IPS-18a (cell line): ENCODE results near the gene CNPY1.

ENCODE experiments used
- H3K27ac ChIP-seq: one replicate; pipeline ENCODE4 v1.5.1; 2013; ENCODE audit warnings: low read length
- H3K27me3 ChIP-seq: one replicate; pipeline ENCODE4 v1.6.1; 2013; ENCODE audit warnings: mild to moderate bottlenecking, low read length; ENCODE audit not compliant: control insufficient read depth, insufficient read depth
- H3K36me3 ChIP-seq: one replicate; pipeline ENCODE4 v1.6.1; 2013; ENCODE audit warnings: low read depth, low read length; ENCODE audit not compliant: control insufficient read depth
- H3K4me1 ChIP-seq: one replicate; pipeline ENCODE4 v1.6.1; 2013; ENCODE audit warnings: low read depth, low read length; ENCODE audit not compliant: control insufficient read depth
- H3K4me3 ChIP-seq: one replicate; pipeline ENCODE4 v1.5.1; 2013; ENCODE audit warnings: low read length
- H3K9ac ChIP-seq: one replicate; pipeline ENCODE4 v1.6.1; 2013; ENCODE audit warnings: mild to moderate bottlenecking, low read length, moderate library complexity
- H3K9me3 ChIP-seq: one replicate; pipeline ENCODE4 v1.6.1; 2013; ENCODE audit warnings: low read depth, low read length; ENCODE audit not compliant: control insufficient read depth

CNPY1 gene

GRCh38 chr7:155464183-155464582, 82.2 kb downstream of the CNPY1 start:
- peaks cover 8% of the 10 kb centered on the region for H3K4me1 ChIP-seq
- no peak overlapping the region for H3K9ac ChIP-seq
- no peaks in the 10 kb centered on the region for H3K9me3 ChIP-seq
- H3K4me3 ChIP-seq: no peak overlapping the region
- H3K36me3 ChIP-seq: no peaks in the 10 kb centered on the region
- peaks cover 100% of the 10 kb centered on the region for H3K27me3 ChIP-seq
- no peak overlapping the region for H3K27ac ChIP-seq

- no peak overlapping the region for H3K4me3 ChIP-seq
- H3K27me3 ChIP-seq: peaks cover 100% of the 10 kb centered on the region
- no peak overlapping the region for H3K27ac ChIP-seq
- H3K9me3 ChIP-seq: no peaks in the 10 kb centered on the region
- H3K4me1 ChIP-seq: peaks cover 8% of the 10 kb centered on the region
- H3K36me3 ChIP-seq: no peaks in the 10 kb centered on the region
- H3K9ac ChIP-seq: no peak overlapping the region
Observed at GRCh38 chr7:155463114-155463811, 83.1 kb downstream of the CNPY1 start.

- H3K9ac ChIP-seq: no peak overlapping the region
- H3K27me3 ChIP-seq: peaks cover 97% of the 10 kb centered on the region
- H3K9me3 ChIP-seq: no peaks in the 10 kb centered on the region
- H3K36me3 ChIP-seq: no peaks in the 10 kb centered on the region
- H3K4me3 ChIP-seq: no peak overlapping the region
- no peak overlapping the region for H3K27ac ChIP-seq
- peaks cover 6% of the 10 kb centered on the region for H3K4me1 ChIP-seq
Observed at GRCh38 chr7:155462163-155462735, 84.1 kb downstream of the CNPY1 start.

GRCh38 chr7:155461631-155462030, 84.7 kb downstream of the CNPY1 start:
- Histone ChIP-seq H3K4me3 (no peak overlapping the region), H3K9me3 (no peaks in the 10 kb centered on the region), H3K27ac (no peak overlapping the region), H3K36me3 (no peaks in the 10 kb centered on the region), H3K9ac (no peak overlapping the region), H3K4me1 (peaks cover 10% of the 10 kb centered on the region), H3K27me3 (peaks cover 97% of the 10 kb centered on the region)

GRCh38 chr7:155460926-155461613, 85.3 kb downstream of the CNPY1 start:
- Histone ChIP-seq H3K4me1 (peaks cover 12% of the 10 kb centered on the region), H3K9me3 (no peaks in the 10 kb centered on the region), H3K27me3 (peaks cover 97% of the 10 kb centered on the region), H3K9ac (no peak overlapping the region), H3K4me3 (no peak overlapping the region), H3K27ac (no peak overlapping the region), H3K36me3 (no peaks in the 10 kb centered on the region)

GRCh38 chr7:155459700-155460461, 86.5 kb downstream of the CNPY1 start:
- no peak overlapping the region for H3K9ac ChIP-seq
- no peak overlapping the region for H3K27ac ChIP-seq
- H3K9me3 ChIP-seq: no peaks in the 10 kb centered on the region
- peak overlapping the region; percentile 16 for H3K4me3 ChIP-seq
- H3K36me3 ChIP-seq: no peaks in the 10 kb centered on the region
- peaks cover 12% of the 10 kb centered on the region for H3K4me1 ChIP-seq
- H3K27me3 ChIP-seq: peaks cover 97% of the 10 kb centered on the region

- Histone ChIP-seq H3K9ac (no peak overlapping the region), H3K27me3 (peaks cover 97% of the 10 kb centered on the region), H3K9me3 (no peaks in the 10 kb centered on the region), H3K36me3 (no peaks in the 10 kb centered on the region), H3K4me1 (peaks cover 12% of the 10 kb centered on the region), H3K27ac (no peak overlapping the region), H3K4me3 (peak overlapping the region; percentile 16)
Observed at GRCh38 chr7:155458878-155459699, 87.3 kb downstream of the CNPY1 start.

- no peak within 1 kb of the TSS for H3K9ac ChIP-seq
- H3K4me3 ChIP-seq: no peak within 1 kb of the TSS
- no peak within 1 kb of the TSS for H3K27ac ChIP-seq
- H3K9me3 ChIP-seq: no peaks in the 10 kb centered on the region
- no peaks in the 10 kb centered on the region for H3K36me3 ChIP-seq
- peaks cover 12% of the 10 kb centered on the region for H3K4me1 ChIP-seq
- peaks cover 97% of the 10 kb centered on the region for H3K27me3 ChIP-seq
Observed at GRCh38 chr7:155458111-155458877, 88.1 kb downstream of the CNPY1 start, which contains the start of gene EN2. EN2 (plus strand) TSS chr7:155458129; CDS start chr7:155458378, 249 bp downstream.

GRCh38 chr7:155457544-155458110, 88.7 kb downstream of the CNPY1 start:
- peaks cover 12% of the 10 kb centered on the region for H3K4me1 ChIP-seq

More at GRCh38 chr7:155457544-155458110, 88.7 kb downstream of the CNPY1 start:
- no peaks in the 10 kb centered on the region for H3K36me3 ChIP-seq
- no peak overlapping the region for H3K4me3 ChIP-seq
- no peaks in the 10 kb centered on the region for H3K9me3 ChIP-seq
- H3K9ac ChIP-seq: no peak overlapping the region
- peaks cover 97% of the 10 kb centered on the region for H3K27me3 ChIP-seq
- no peak overlapping the region for H3K27ac ChIP-seq
